Hepatocyte (in vitro differentiated cells): ENCODE results near the gene FYN. TPM values are rescaled to one million over a fixed set of nuclear protein-coding genes. Genes with fewer than 3 reads are reported as not detected.

Experiments used
- DNase-seq: peaks from one replicate; pipeline ENCODE4 v3.0.0-alpha.2; 2016; ENCODE audit warnings: low spot score
- H2AFZ ChIP-seq: fragments of 200-600 bp; sonication (generic); 2 replicates; pipeline ENCODE4 v1.6.0; 2016; ENCODE audit warnings: antibody characterized with exemption, mild to moderate bottlenecking
- H3K27ac ChIP-seq: fragments of 200-600 bp; sonication (generic); 2 replicates; pipeline ENCODE4 v1.5.1; 2016; ENCODE audit warnings: mild to moderate bottlenecking
- H3K27me3 ChIP-seq: fragments of 200-600 bp; sonication (generic); 2 replicates; pipeline ENCODE4 v1.6.1; 2016
- H3K36me3 ChIP-seq: fragments of 200-600 bp; sonication (generic); replicated peaks from 2 replicates; pipeline ENCODE4 v1.5.1; 2016; ENCODE audit warnings: low read depth; ENCODE audit not compliant: insufficient read depth
- H3K4me1 ChIP-seq: fragments of 200-600 bp; sonication (generic); 2 replicates; pipeline ENCODE4 v1.5.1; 2016; ENCODE audit warnings: mild to moderate bottlenecking, moderate library complexity; ENCODE audit not compliant: insufficient read depth
- H3K4me2 ChIP-seq: fragments of 200-600 bp; sonication (generic); 2 replicates; pipeline ENCODE4 v1.6.0; 2016
- H3K4me3 ChIP-seq: fragments of 200-600 bp; sonication (generic); 2 replicates; pipeline ENCODE4 v1.5.1; 2016; ENCODE audit warnings: mild to moderate bottlenecking
- H3K79me2 ChIP-seq: fragments of 200-600 bp; sonication (generic); 2 replicates; pipeline ENCODE4 v1.6.0; 2017; ENCODE audit warnings: mild to moderate bottlenecking
- H3K9me2 ChIP-seq: fragments of 200-600 bp; sonication (generic); replicated peaks from 2 replicates; pipeline ENCODE4 v1.6.0; 2017; ENCODE audit warnings: mild to moderate bottlenecking; ENCODE audit not compliant: insufficient read depth
- H3K9me3 ChIP-seq: fragments of 200-600 bp; sonication (generic); 2 replicates; pipeline ENCODE4 v1.5.1; 2016; ENCODE audit warnings: low read depth, mild to moderate bottlenecking
- H4K20me1 ChIP-seq: fragments of 200-600 bp; sonication (generic); 2 replicates; pipeline ENCODE4 v1.6.0; 2016; ENCODE audit warnings: mild to moderate bottlenecking; ENCODE audit not compliant: insufficient read depth, poor library complexity, severe bottlenecking
- EZH2 ChIP-seq: fragments of 200-600 bp; sonication (generic); IDR thresholded peaks from 2 replicates; pipeline ENCODE4 v1.6.1; 2016; ENCODE audit warnings: antibody characterized with exemption, mild to moderate bottlenecking, borderline replicate concordance
- EZH2phosphoT487 ChIP-seq: fragments of 200-600 bp; sonication (generic); IDR thresholded peaks from one replicate; pipeline ENCODE4 v1.6.1; 2018; ENCODE audit warnings: antibody characterized with exemption, mild to moderate bottlenecking, low read depth, moderate library complexity; ENCODE audit not compliant: unreplicated experiment, severe bottlenecking
- WGBS: methylation state at CpG from one replicate; pipeline ENCODE4 v1.1.6; 2016; ENCODE audit warnings: low lambda C conversion rate; ENCODE audit errors: missing lambda C conversion rate; 5-methylcytosine and 5-hydroxymethylcytosine counted together
- polyA plus RNA-seq: library from polyadenylated mRNA; unstranded; fragments of >200 nt; fragmentation: Nextera tagmentation; extraction: Ambion mirVana; gene quantifications from 2 replicates; pipeline ENCODE4 v1.2.1, GENCODE V29; 2016
- total RNA-seq: library from RNA; depleted of rRNA; stranded (reverse); fragments of >200 nt; gene quantifications from 2 replicates; pipeline ENCODE4 v1.2.3, GENCODE V29; 2014
- TF ChIP-seq, protein P1 (sequence below): fragments of 200-600 bp; sonication (generic); IDR thresholded peaks from 2 replicates; pipeline ENCODE4 v1.5.1; 2016; ENCODE audit warnings: antibody characterized with exemption, mild to moderate bottlenecking; ENCODE audit not compliant: poor library complexity

FYN gene
- total and polyA plus RNA-seq, 2 experiments from 2014 or later, result 40.0 to 70.1 TPM

DNA sequence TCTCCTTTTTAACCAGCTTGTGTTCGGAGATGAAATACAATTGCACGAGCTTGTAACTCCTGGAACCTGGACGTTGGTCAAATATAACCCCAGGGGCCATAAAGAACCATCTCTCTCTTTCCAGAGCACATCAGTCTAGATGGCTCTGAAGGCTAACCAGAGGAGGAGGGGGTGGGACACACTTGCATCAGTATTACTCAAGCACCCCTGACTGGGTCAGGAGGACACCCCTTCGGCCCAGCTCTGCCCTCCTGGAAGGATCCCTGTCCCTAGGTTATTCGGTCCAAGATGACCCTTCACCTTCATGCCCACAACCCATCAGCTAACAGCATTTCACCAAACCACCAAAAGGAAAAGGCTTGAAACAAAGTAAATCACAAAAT, 67.1 kb downstream of the FYN start:
- Histone ChIP-seq H3K27ac (no peak overlapping the region), H3K36me3 (no peaks in the 10 kb centered on the region), H3K9me3 (no peaks in the 10 kb centered on the region), H3K4me3 (no peak overlapping the region), H3K27me3 (no peaks in the 10 kb centered on the region), H3K4me2 (no peak overlapping the region), H4K20me1 (no peaks in the 10 kb centered on the region), H3K9me2 (no peaks in the 10 kb centered on the region), H3K4me1 (peaks cover 8% of the 10 kb centered on the region), H2AFZ (no peak overlapping the region), H3K79me2 (peaks cover 5% of the 10 kb centered on the region)
- no peak for DNase-seq
- 76% methylated on average over 5 of the region's 5 CpGs for WGBS
- TF ChIP-seq EZH2 (no peak), EZH2phosphoT487 (no peak)
- TF ChIP-seq, protein P1, sequence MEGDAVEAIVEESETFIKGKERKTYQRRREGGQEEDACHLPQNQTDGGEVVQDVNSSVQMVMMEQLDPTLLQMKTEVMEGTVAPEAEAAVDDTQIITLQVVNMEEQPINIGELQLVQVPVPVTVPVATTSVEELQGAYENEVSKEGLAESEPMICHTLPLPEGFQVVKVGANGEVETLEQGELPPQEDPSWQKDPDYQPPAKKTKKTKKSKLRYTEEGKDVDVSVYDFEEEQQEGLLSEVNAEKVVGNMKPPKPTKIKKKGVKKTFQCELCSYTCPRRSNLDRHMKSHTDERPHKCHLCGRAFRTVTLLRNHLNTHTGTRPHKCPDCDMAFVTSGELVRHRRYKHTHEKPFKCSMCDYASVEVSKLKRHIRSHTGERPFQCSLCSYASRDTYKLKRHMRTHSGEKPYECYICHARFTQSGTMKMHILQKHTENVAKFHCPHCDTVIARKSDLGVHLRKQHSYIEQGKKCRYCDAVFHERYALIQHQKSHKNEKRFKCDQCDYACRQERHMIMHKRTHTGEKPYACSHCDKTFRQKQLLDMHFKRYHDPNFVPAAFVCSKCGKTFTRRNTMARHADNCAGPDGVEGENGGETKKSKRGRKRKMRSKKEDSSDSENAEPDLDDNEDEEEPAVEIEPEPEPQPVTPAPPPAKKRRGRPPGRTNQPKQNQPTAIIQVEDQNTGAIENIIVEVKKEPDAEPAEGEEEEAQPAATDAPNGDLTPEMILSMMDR, result no peak

DNA sequence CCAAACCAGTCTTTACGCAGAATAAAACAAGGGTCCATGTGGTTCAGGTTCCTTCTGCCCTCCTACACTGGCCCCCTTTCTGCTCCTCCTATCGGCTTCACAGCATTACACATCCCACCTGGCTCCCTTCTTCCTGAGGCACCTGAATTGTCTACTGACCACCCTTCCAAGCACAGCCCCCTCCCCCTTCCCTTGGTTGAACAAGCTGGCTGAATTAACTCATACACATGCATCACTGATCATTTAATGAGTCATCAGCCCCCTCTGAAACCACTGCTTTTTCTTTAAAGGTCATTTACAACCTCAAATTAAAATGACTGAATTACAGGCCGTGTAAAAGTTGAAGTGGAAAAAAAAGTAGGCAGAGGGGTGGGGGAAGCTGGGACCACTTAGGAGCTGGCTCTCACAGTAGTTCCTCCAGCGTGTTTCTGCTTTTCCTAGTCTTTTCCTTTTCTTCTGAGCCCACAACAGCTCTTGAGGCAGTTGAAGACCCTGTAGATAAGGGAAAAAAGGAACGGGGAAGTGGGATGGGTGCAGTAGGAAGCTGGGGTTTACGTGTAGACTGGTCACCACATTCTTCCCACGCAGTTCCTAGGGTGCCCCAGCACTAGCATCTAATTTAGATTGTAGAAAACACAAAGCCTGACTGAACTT, 67.6 kb downstream of the FYN start:
- H2AFZ ChIP-seq, result no peak overlapping the region
- H3K9me2 ChIP-seq, result no peaks in the 10 kb centered on the region
- no peaks in the 10 kb centered on the region for H3K27me3 ChIP-seq
- TF ChIP-seq, protein P1, result no peak
- no peak for TF ChIP-seq EZH2phosphoT487
- H3K79me2 ChIP-seq, result peaks cover 5% of the 10 kb centered on the region
- no peak overlapping the region for H3K4me2 ChIP-seq
- DNase-seq, result no peak
- peaks cover 8% of the 10 kb centered on the region for H3K4me1 ChIP-seq
- no peak overlapping the region for H3K4me3 ChIP-seq
- no peaks in the 10 kb centered on the region for H3K36me3 ChIP-seq
- H3K9me3 ChIP-seq, result no peaks in the 10 kb centered on the region
- no peaks in the 10 kb centered on the region for H4K20me1 ChIP-seq
- 78% methylated on average over 7 of the region's 7 CpGs for WGBS
- H3K27ac ChIP-seq, result peak overlapping the region; percentile 77

DNA sequence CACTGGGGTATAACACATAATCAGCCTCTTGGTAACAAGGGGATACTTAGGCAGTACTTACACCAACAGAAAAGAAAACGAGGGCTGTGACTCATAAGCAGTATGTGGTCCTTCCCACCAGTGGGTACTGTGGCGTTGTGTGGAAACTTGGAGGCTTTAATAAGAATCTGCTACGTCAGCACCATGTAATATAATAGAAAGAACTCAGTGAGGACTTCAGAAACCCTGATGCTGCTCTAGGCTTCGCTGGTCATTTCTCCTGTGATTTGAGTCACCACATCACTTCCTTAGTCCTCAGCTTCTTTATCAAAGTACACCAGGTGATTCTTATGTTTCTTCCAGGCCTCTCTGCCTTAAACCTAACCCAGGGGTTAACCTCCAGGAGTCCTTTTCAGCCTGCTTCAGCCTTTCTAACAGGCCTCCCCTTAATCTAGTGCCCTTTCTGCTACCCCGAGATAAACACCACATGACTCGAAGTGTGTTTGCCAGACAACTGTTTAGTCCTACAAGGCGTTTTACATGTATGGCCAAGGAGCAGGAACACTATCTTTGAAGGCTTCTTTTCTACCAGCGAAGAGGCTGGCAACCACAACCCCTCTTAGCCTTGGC, 68.5 kb downstream of the FYN start:
- Histone ChIP-seq H4K20me1 (no peaks in the 10 kb centered on the region), H3K27me3 (no peaks in the 10 kb centered on the region), H3K9me2 (no peaks in the 10 kb centered on the region), H3K4me1 (peaks cover 8% of the 10 kb centered on the region), H3K36me3 (no peaks in the 10 kb centered on the region), H3K4me2 (no peak overlapping the region), H3K9me3 (no peaks in the 10 kb centered on the region), H3K79me2 (peaks cover 5% of the 10 kb centered on the region), H3K4me3 (no peak overlapping the region), H2AFZ (no peak overlapping the region), H3K27ac (peak overlapping the region; percentile 77)
- 68% methylated on average over 8 of the region's 8 CpGs for WGBS
- DNase-seq, result peak; percentile 71
- TF ChIP-seq EZH2phosphoT487, result no peak
- TF ChIP-seq EZH2, result no peak
- TF ChIP-seq, protein P1, result peak; percentile 18
